Neutrophil (primary cell): ENCODE results near the gene MPND.

ENCODE experiments used
- H3K27ac ChIP-seq: fragments of 200-600 bp; sonication (generic); 2 replicates; pipeline ENCODE4 v1.5.1; 2016; ENCODE audit warnings: mild to moderate bottlenecking, moderate library complexity
- H3K27me3 ChIP-seq: fragments of 200-600 bp; sonication (generic); 2 replicates; pipeline ENCODE4 v1.6.0; 2016; ENCODE audit warnings: mild to moderate bottlenecking
- H3K36me3 ChIP-seq: fragments of 200-600 bp; sonication (generic); 2 replicates; pipeline ENCODE4 v1.5.1; 2017
- H3K4me1 ChIP-seq, 2 experiments: fragments of 200-600 bp in 1 of 2; sonication (generic) in 1 of 2; 1 replicate in 1 of 2; 2 replicates in 1 of 2; pipeline versions ENCODE4 v1.5.1 to v1.6.1; 2013 to 2016; ENCODE audit warnings: low read depth in 1 of 2, low read length in 1 of 2, mild to moderate bottlenecking in 1 of 2, moderate library complexity in 1 of 2; ENCODE audit not compliant: control insufficient read depth in 1 of 2, insufficient read depth in 1 of 2
- H3K4me3 ChIP-seq, 2 experiments: fragments of 200-600 bp in 1 of 2; sonication (generic) in 1 of 2; 1 replicate in 1 of 2; 2 replicates in 1 of 2; pipeline ENCODE4 v1.5.1; 2013 to 2016; ENCODE audit warnings: low read depth in 1 of 2, low read length in 1 of 2, mild to moderate bottlenecking in 1 of 2, moderate library complexity in 1 of 2
- H3K9me3 ChIP-seq: fragments of 200-600 bp; sonication (generic); 2 replicates; pipeline ENCODE4 v1.5.1; 2016
- CTCF ChIP-seq: fragments of 200-600 bp; sonication (generic); IDR thresholded peaks from 2 replicates; pipeline ENCODE4 v1.5.1; 2016; ENCODE audit warnings: antibody characterized with exemption

Gene MPND

DNA sequence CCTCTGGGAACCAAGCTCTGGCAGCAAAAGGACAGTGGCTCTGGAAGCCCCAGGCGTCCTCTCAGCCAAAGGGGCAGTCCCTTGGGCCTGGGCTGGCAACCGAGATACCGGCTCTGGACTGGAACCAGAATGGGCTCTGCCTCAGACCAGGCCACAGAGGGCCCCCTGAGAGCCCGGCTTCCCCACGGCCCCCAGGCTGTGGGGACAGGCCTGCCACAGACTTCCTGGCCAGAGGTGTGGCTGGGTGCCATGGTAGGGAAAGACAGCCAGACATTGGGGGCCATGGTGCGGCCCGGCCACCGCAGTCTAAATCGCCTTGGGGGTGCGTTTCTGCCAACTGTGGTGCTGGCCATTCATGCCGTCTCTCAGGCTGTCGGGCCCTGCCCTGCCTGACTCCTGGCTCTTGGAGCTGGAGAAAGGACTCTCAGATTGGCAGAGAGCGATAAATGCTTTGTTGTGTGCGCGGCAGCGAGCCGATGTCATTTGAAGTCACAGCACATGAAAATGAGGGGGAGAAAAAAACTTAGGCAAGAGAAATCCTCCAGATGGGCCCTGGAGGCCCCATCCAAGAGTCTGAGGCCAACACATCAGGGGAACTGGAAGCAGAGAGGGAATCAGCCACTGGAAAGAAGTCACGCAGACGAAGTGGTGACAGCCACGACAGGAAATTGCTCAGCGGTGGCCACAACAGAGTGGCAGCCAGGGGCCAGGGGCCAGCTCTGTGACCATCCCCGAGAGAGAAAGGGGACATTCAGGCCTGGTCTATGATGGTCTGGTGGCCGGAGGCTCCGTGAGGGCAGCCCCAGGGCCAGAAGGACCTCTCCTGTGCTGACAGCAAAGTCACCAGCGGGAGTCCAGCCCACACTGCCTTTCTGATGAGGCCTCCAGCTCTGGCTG is 30.5 kb downstream of the MPND start:
- TF ChIP-seq CTCF: no peak
- H3K36me3 ChIP-seq: peaks cover 11% of the 10 kb centered on the region
- peaks cover 72 to 73% of the 10 kb centered on the region in 2 experiments for H3K4me1 ChIP-seq
- H3K27me3 ChIP-seq: no peaks in the 10 kb centered on the region
- H3K27ac ChIP-seq: peak overlapping the region; percentile 88
- H3K4me3 ChIP-seq: peak overlapping the region in 1 of 2 experiments; percentile 22
- H3K9me3 ChIP-seq: no peaks in the 10 kb centered on the region

- peak overlapping the region in 1 of 2 experiments; percentile 22 for H3K4me3 ChIP-seq
- TF ChIP-seq CTCF: no peak
- H3K36me3 ChIP-seq: peaks cover 11% of the 10 kb centered on the region
- H3K9me3 ChIP-seq: no peaks in the 10 kb centered on the region
- H3K4me1 ChIP-seq: peaks cover 72% of the 10 kb centered on the region in 2 experiments
- H3K27ac ChIP-seq: peak overlapping the region; percentile 88
- no peaks in the 10 kb centered on the region for H3K27me3 ChIP-seq
Measured at GRCh38 chr19:4374498-4375163, 31.3 kb downstream of the MPND start.

DNA sequence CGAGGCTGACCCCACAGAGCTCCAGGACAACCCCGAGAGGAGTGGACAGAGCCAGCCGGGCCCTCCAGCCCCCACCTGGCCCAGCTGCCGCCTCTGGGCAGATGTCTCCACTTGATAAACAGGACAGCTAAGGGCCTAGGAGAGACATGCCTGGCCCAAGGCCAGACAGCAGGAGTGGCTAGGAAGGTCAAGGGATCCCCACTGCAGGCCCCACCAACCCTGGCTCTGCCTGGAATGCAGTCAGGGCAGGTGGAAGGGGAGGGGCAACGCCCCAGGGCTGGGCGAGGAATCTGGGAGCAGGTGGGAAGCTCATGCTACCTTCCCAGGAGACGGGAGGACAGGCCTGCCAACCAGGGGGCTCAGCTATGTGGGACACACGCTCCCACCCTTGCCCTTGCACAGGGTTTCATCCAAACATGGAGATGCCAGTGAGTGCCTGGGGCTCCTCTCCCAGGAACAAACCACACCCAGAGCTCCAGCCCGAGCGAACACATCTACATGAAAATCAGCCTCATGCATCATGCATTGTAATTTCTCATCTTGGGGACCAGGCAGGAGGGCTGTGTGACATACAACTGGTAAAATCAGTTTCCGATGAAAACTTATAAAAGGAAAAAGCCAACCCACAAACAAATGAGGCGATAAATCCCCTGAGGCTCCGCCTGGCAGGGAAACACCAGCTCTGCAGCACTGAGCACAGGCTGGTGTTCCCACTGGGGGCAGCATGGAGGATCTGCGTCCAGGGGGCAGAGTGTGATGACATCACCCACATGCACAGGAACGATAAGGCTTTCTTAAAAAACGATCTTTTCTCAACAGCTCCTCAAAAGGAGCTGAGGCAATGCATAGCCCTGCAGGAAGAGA is 32.0 kb downstream of the MPND start:
- Histone ChIP-seq H3K9me3 (no peaks in the 10 kb centered on the region), H3K4me1 (peaks cover 72% of the 10 kb centered on the region in 2 experiments), H3K27me3 (no peaks in the 10 kb centered on the region), H3K4me3 (no peak overlapping the region), H3K27ac (peak overlapping the region; percentile 88), H3K36me3 (peaks cover 11% of the 10 kb centered on the region)
- TF ChIP-seq CTCF: no peak

DNA sequence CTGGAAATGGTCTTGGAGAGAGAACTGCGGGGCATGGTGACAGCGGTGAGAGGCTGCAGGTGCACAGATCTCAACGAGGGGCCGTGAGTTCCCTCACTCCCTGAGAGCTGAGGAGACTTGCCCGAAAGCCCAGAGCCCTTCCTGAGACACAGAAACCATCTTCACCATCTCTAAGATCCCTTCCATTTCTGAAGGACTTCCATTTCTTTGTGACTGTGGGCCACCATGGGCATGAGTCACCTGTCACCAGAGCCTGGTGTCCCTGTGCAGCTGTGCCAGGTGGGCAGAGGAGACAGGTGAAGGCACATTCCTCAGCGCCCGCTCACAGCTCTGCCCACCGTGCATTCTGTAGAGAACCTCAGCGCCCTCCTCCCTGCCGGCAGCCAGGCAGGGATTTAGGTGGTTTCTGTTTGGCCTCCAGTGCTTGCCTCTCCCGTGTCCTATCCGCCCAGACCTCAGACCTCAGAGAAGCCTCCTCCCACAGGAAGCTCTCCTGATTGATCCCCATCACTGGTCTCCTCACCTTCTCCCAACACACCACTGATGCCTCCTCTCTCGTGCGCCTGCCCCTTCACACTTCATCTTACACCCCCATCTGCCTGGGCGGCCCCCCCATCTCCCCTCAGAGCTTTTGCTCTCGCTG is 32.8 kb downstream of the MPND start:
- H3K36me3 ChIP-seq: peaks cover 11% of the 10 kb centered on the region
- no peak for TF ChIP-seq CTCF

GRCh38 chr19:4376671-4376990 is 33.3 kb downstream of the MPND start:
- Histone ChIP-seq H3K9me3 (no peaks in the 10 kb centered on the region), H3K27ac (peak overlapping the region; percentile 88), H3K27me3 (no peaks in the 10 kb centered on the region), H3K4me3 (no peak overlapping the region), H3K4me1 (peaks cover 67 to 69% of the 10 kb centered on the region in 2 experiments), H3K36me3 (peaks cover 11% of the 10 kb centered on the region)
- TF ChIP-seq CTCF: no peak

More for the DNA sequence above, 32.8 kb downstream of the MPND start:
- Histone ChIP-seq H3K9me3 (no peaks in the 10 kb centered on the region), H3K4me3 (no peak overlapping the region), H3K27ac (peak overlapping the region; percentile 88), H3K27me3 (no peaks in the 10 kb centered on the region), H3K4me1 (peaks cover 69 to 72% of the 10 kb centered on the region in 2 experiments)
